HEK293 (cell line): ENCODE measurements around the gene PBXIP1.

ENCODE experiments used
- GLIS2 ChIP-seq: fragments of 450-650 bp; formaldehyde crosslinking; IDR thresholded peaks from 2 replicates; pipeline ENCODE4 v1.5.1; 2016; ENCODE audit warnings: missing biosample characterization, missing genetic modification characterization
- INSM2 ChIP-seq: fragments of 450-650 bp; formaldehyde crosslinking; IDR thresholded peaks from 2 replicates; pipeline ENCODE4 v1.5.1; 2016; ENCODE audit warnings: missing biosample characterization, missing genetic modification characterization
- PATZ1 ChIP-seq: fragments of 450-650 bp; formaldehyde crosslinking; IDR thresholded peaks from 2 replicates; pipeline ENCODE4 v1.5.1; 2016; ENCODE audit warnings: missing biosample characterization, missing genetic modification characterization
- PBX3 ChIP-seq: sonication (generic); formaldehyde crosslinking; IDR thresholded peaks from 2 replicates; pipeline ENCODE4 v1.8.1; 2022; ENCODE audit warnings: mild to moderate bottlenecking, moderate library complexity, missing genetic modification reagents
- ZBTB7A ChIP-seq: fragments of 450-650 bp; formaldehyde crosslinking; IDR thresholded peaks from 2 replicates; pipeline ENCODE4 v1.5.1; 2016; ENCODE audit warnings: low read depth, missing biosample characterization, missing genetic modification characterization
- ZBTB8A ChIP-seq: fragments of 450-650 bp; formaldehyde crosslinking; IDR thresholded peaks from 2 replicates; pipeline ENCODE4 v1.5.1; 2016; ENCODE audit warnings: missing biosample characterization, missing genetic modification characterization
- ZIC2 ChIP-seq: fragments of 450-650 bp; formaldehyde crosslinking; IDR thresholded peaks from 2 replicates; pipeline ENCODE4 v1.5.1; 2016; ENCODE audit warnings: missing biosample characterization, missing genetic modification characterization
- ZNF140 ChIP-seq: fragments of 450-650 bp; formaldehyde crosslinking; IDR thresholded peaks from 2 replicates; pipeline ENCODE4 v1.5.1; 2016; ENCODE audit warnings: missing biosample characterization, missing genetic modification characterization
- ZNF148 ChIP-seq: fragments of 450-650 bp; formaldehyde crosslinking; IDR thresholded peaks from 2 replicates; pipeline ENCODE4 v1.5.0; 2017; ENCODE audit warnings: missing biosample characterization, missing genetic modification characterization, borderline replicate concordance
- ZNF155 ChIP-seq: fragments of 450-650 bp; formaldehyde crosslinking; IDR thresholded peaks from 2 replicates; pipeline ENCODE4 v1.5.1; 2016; ENCODE audit warnings: missing biosample characterization, missing genetic modification characterization
- ZNF18 ChIP-seq: fragments of 450-650 bp; formaldehyde crosslinking; IDR thresholded peaks from 2 replicates; pipeline ENCODE4 v1.5.1; 2016; ENCODE audit warnings: missing biosample characterization, missing genetic modification characterization
- ZNF211 ChIP-seq: fragments of 450-650 bp; formaldehyde crosslinking; IDR thresholded peaks from 2 replicates; pipeline ENCODE4 v1.5.1; 2016; ENCODE audit warnings: low read depth, missing biosample characterization, missing genetic modification characterization
- ZNF266 ChIP-seq: fragments of 450-650 bp; formaldehyde crosslinking; IDR thresholded peaks from 2 replicates; pipeline ENCODE4 v1.5.1; 2016; ENCODE audit warnings: missing biosample characterization, missing genetic modification characterization, low read depth
- ZNF280D ChIP-seq: fragments of 450-650 bp; formaldehyde crosslinking; IDR thresholded peaks from 2 replicates; pipeline ENCODE4 v1.5.1; 2016; ENCODE audit warnings: missing biosample characterization, missing genetic modification characterization
- ZNF302 ChIP-seq: fragments of 450-650 bp; formaldehyde crosslinking; IDR thresholded peaks from 2 replicates; pipeline ENCODE4 v1.5.1; 2016; ENCODE audit warnings: missing biosample characterization, missing genetic modification characterization, low read depth
- ZNF311 ChIP-seq: fragments of 450-650 bp; formaldehyde crosslinking; IDR thresholded peaks from 2 replicates; pipeline ENCODE4 v1.5.1; 2017; ENCODE audit warnings: missing biosample characterization, missing genetic modification characterization, borderline replicate concordance
- ZNF366 ChIP-seq: fragments of 450-650 bp; formaldehyde crosslinking; conservative IDR thresholded peaks from 2 replicates; pipeline ENCODE4 v1.5.1; 2016; ENCODE audit warnings: missing biosample characterization, missing genetic modification characterization
- ZNF488 ChIP-seq: fragments of 450-650 bp; formaldehyde crosslinking; IDR thresholded peaks from 2 replicates; pipeline ENCODE4 v1.5.1; 2016; ENCODE audit warnings: missing biosample characterization, missing genetic modification characterization
- ZNF670 ChIP-seq: fragments of 450-650 bp; formaldehyde crosslinking; IDR thresholded peaks from 2 replicates; pipeline ENCODE4 v1.5.1; 2016; ENCODE audit warnings: missing biosample characterization, missing genetic modification characterization, low read depth
- ZNF677 ChIP-seq: fragments of 450-650 bp; IDR thresholded peaks from 2 replicates; pipeline ENCODE4 v1.5.0; 2018; ENCODE audit warnings: missing biosample characterization, mild to moderate bottlenecking, missing genetic modification characterization, moderate library complexity
- ZNF785 ChIP-seq: fragments of 450-650 bp; formaldehyde crosslinking; IDR thresholded peaks from 2 replicates; pipeline ENCODE4 v1.5.1; 2016; ENCODE audit warnings: missing biosample characterization, missing genetic modification characterization
- ZSCAN4 ChIP-seq: fragments of 450-650 bp; formaldehyde crosslinking; IDR thresholded peaks from 2 replicates; pipeline ENCODE4 v1.5.1; 2017; ENCODE audit warnings: missing biosample characterization, missing genetic modification characterization
- TF ChIP-seq, protein P1 (sequence below): fragments of 450-650 bp; formaldehyde crosslinking; IDR thresholded peaks from 2 replicates; pipeline ENCODE4 v1.5.1; 2016; ENCODE audit warnings: missing biosample characterization, missing genetic modification characterization, low read depth

Gene PBXIP1

GRCh38 chr1:154936555-154937084 is 19.3 kb downstream of the PBXIP1 start, which contains the start of gene PMVK (continued):
- TF ChIP-seq ZBTB7A (tag by site-specific recombination) (peak; percentile 16; the same call in 1 of the 2 replicates), GLIS2 (tag by site-specific recombination) (peak; percentile 87), ZNF677 (tag by site-specific recombination) (no peak), ZNF155 (tag by site-specific recombination) (no peak), ZNF211 (tag by site-specific recombination) (no peak), ZNF18 (tag by site-specific recombination) (no peak), ZNF488 (tag by site-specific recombination) (no peak), ZNF266 (tag by site-specific recombination) (no peak; the same call in 1 of the 2 replicates), ZIC2 (tag by site-specific recombination) (peak; percentile 95), ZSCAN4 (tag by site-specific recombination) (no peak), PATZ1 (tag by site-specific recombination) (peak; percentile 89), ZNF140 (tag by site-specific recombination) (no peak), ZNF302 (no peak), ZBTB8A (tag by site-specific recombination) (peak; percentile 94), ZNF280D (tag by site-specific recombination) (no peak), ZNF311 (tag by site-specific recombination) (no peak), INSM2 (tag by site-specific recombination) (no peak), PBX3 (CRISPR knock-in tag) (no peak), ZNF148 (tag by site-specific recombination) (no peak; the same call in 1 of the 2 replicates), ZNF785 (no peak), ZNF670 (tag by site-specific recombination) (no peak), ZNF366 (tag by site-specific recombination) (peak; percentile 64; the same call in 1 of the 2 replicates)
- TF ChIP-seq, protein P1, sequence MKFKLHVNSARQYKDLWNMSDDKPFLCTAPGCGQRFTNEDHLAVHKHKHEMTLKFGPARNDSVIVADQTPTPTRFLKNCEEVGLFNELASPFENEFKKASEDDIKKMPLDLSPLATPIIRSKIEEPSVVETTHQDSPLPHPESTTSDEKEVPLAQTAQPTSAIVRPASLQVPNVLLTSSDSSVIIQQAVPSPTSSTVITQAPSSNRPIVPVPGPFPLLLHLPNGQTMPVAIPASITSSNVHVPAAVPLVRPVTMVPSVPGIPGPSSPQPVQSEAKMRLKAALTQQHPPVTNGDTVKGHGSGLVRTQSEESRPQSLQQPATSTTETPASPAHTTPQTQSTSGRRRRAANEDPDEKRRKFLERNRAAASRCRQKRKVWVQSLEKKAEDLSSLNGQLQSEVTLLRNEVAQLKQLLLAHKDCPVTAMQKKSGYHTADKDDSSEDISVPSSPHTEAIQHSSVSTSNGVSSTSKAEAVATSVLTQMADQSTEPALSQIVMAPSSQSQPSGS (tag by site-specific recombination) = no peak
